Stimulated activated naive CD8-positive, alpha-beta T cell treated with anti-CD3 and anti-CD28 coated beads, Interleukin-15, Interleukin-2, amounts not matched to agents 100 ng/mL and 50 ng/mL, for 24 hours (primary cell): ENCODE data around the gene MGST3.
"Not testable (repeated sequence)": the region's sequence is repeated elsewhere in the genome, so short reads cannot be mapped to it uniquely, and the experiment has no call there.

ENCODE experiments used
- H3K27ac Mint-ChIP-seq: one replicate; pipeline ENCODE4 v1.8.0; 2021; ENCODE audit warnings: mild to moderate bottlenecking, mixed read lengths
- H3K27me3 Mint-ChIP-seq: one replicate; pipeline ENCODE4 v1.8.0; 2021; ENCODE audit warnings: mixed read lengths
- H3K36me3 Mint-ChIP-seq: one replicate; pipeline ENCODE4 v1.8.0; 2021; ENCODE audit warnings: low read depth, mixed read lengths
- H3K4me1 Mint-ChIP-seq: one replicate; pipeline ENCODE4 v1.8.0; 2021; ENCODE audit warnings: low read depth, mixed read lengths
- H3K4me3 Mint-ChIP-seq: one replicate; pipeline ENCODE4 v1.8.0; 2021; ENCODE audit warnings: mild to moderate bottlenecking, mixed read lengths
- H3K9me3 Mint-ChIP-seq: one replicate; pipeline ENCODE4 v1.8.0; 2021; ENCODE audit warnings: mixed read lengths

The MGST3 gene

GRCh38 chr1:165688046-165688445 lies 57.0 kb downstream of the MGST3 start:
- H3K9me3 Mint-ChIP-seq: no peaks in the 10 kb centered on the region
- peaks cover 53% of the 10 kb centered on the region for H3K4me1 Mint-ChIP-seq
- H3K36me3 Mint-ChIP-seq: peaks cover 58% of the 10 kb centered on the region
- H3K27ac Mint-ChIP-seq: no peak overlapping the region
- H3K4me3 Mint-ChIP-seq: no peak overlapping the region
- H3K27me3 Mint-ChIP-seq: no peaks in the 10 kb centered on the region

DNA sequence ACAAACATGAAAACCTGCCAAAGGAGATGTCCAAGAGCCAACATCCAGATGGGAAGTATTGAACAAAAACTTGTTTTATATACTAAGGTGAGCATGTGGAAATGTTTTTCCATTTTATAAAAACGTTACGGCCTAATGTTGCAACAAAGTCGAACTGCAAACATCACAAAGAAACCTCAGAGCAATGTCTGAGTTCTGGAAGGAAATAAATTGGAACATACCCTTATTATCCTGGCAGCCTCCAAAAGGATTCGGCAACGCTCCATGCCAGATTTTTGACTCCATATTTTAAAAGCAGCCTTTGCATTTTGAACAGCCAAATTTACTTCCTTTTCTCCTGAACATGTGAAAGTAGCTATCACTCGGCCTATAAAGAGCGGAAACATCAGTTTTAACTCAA lies 64.0 kb downstream of the MGST3 start:
- Mint-ChIP-seq H3K4me1 (peaks cover 43% of the 10 kb centered on the region), H3K4me3 (peak overlapping the region; percentile 17), H3K9me3 (no peaks in the 10 kb centered on the region), H3K27me3 (no peaks in the 10 kb centered on the region), H3K27ac (no peak overlapping the region), H3K36me3 (peaks cover 40% of the 10 kb centered on the region)

DNA sequence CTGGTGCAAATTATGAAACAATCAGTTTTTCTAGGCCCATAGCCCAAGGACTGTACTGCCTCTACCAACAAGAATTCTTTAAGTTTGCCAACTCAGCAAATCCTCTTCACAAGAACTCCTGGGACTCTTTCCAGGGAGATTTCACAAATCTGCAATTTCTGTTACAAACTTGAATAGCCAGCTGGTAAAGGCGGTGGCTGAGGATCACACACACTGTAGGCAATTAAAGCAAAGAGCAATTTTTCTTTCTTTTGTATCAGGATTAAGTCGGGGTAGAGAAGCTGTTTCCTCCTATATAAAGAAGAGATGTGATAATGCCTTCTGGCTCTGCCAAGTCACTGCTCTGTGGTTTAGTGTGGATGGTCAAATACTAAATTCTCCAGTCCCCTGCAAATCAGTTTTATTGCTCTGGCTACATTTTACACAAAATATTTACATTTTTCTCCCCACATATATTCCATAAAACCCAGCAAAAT lies 65.6 kb downstream of the MGST3 start:
- H3K27me3 Mint-ChIP-seq: no peaks in the 10 kb centered on the region
- H3K4me1 Mint-ChIP-seq: peaks cover 35% of the 10 kb centered on the region
- H3K27ac Mint-ChIP-seq: no peak overlapping the region
- no peaks in the 10 kb centered on the region for H3K9me3 Mint-ChIP-seq
- peak overlapping the region; percentile 98 for H3K4me3 Mint-ChIP-seq
- H3K36me3 Mint-ChIP-seq: peaks cover 33% of the 10 kb centered on the region

DNA sequence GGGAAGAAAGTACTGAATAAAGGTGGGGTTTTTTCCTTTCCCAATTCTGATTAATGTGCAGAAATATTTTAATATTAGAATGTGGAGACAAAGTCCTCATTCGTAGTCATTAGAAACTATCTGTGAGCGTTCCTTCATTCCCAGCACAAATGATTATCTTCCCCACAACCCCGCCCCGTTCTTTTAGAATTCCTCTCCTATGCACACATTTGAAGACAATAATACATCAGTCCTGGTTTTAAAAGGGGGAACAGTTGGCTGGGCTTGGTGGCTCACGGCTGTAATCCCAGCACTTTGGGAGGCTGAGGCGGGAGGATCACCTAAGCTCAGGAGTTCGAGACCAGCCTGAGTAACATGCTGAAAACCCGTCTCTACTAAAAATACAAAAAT lies 66.5 kb downstream of the MGST3 start:
- Mint-ChIP-seq H3K4me3 (peak overlapping the region; percentile 98), H3K27ac (peak overlapping the region; percentile 94), H3K4me1 (peaks cover 29% of the 10 kb centered on the region), H3K27me3 (no peaks in the 10 kb centered on the region), H3K9me3 (no peaks in the 10 kb centered on the region), H3K36me3 (peaks cover 24% of the 10 kb centered on the region)

- Mint-ChIP-seq H3K4me3 (peak within 1 kb of the TSS; percentile 98), H3K4me1 (peaks cover 29% of the 10 kb centered on the region), H3K27ac (peak within 1 kb of the TSS; percentile 95), H3K36me3 (peaks cover 23% of the 10 kb centered on the region), H3K9me3 (no peaks in the 10 kb centered on the region), H3K27me3 (no peaks in the 10 kb centered on the region)
Measured at GRCh38 chr1:165697881-165698760, 67.1 kb downstream of the MGST3 start, which contains the start of gene ALDH9A1. TSS of gene ALDH9A1 (minus strand) at chr1:165698562. CDS start at chr1:165698558, 4 bp downstream.

DNA sequence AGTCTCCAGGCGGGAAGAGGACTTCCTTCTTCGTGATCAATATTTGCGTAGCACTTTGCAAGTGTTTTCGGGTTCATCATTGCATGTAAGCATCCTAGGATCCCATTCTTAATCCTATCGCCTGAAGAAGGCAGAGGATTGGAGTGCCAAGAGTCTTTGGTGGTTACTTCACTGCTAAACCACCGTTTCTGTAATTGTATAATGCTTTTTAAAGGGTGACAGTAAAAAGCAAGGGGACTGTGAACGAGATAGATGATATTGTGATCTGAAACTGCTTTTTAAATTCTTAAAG lies 67.7 kb downstream of the MGST3 start:
- H3K27me3 Mint-ChIP-seq: no peaks in the 10 kb centered on the region
- peaks cover 29% of the 10 kb centered on the region for H3K4me1 Mint-ChIP-seq
- H3K9me3 Mint-ChIP-seq: no peaks in the 10 kb centered on the region
- peak overlapping the region; percentile 95 for H3K27ac Mint-ChIP-seq
- H3K36me3 Mint-ChIP-seq: peaks cover 17% of the 10 kb centered on the region
- H3K4me3 Mint-ChIP-seq: peak overlapping the region; percentile 98

DNA sequence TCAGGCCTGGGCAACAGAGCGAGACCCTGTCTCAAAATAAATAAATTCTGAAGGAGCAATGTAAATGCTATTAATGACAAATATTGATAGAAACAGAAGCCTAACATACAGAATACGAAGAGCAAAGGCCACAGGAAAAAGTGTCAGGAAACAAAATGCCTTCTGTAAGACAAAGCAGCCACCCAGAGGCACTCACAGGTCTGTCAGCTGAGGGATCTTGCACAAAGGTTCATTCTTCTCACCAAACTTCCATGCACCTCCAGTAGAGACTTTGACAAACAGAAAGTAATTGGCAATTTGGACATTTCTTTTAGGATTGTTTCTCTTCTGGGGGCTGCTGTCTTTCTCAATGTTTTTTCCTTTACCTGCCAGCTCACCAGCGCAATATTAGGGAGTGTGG lies 68.5 kb downstream of the MGST3 start:
- H3K9me3 Mint-ChIP-seq: no peaks in the 10 kb centered on the region
- peaks cover 9% of the 10 kb centered on the region for H3K36me3 Mint-ChIP-seq
- peaks cover 29% of the 10 kb centered on the region for H3K4me1 Mint-ChIP-seq
- H3K4me3 Mint-ChIP-seq: peak overlapping the region; percentile 37
- no peaks in the 10 kb centered on the region for H3K27me3 Mint-ChIP-seq
- H3K27ac Mint-ChIP-seq: no peak overlapping the region

DNA sequence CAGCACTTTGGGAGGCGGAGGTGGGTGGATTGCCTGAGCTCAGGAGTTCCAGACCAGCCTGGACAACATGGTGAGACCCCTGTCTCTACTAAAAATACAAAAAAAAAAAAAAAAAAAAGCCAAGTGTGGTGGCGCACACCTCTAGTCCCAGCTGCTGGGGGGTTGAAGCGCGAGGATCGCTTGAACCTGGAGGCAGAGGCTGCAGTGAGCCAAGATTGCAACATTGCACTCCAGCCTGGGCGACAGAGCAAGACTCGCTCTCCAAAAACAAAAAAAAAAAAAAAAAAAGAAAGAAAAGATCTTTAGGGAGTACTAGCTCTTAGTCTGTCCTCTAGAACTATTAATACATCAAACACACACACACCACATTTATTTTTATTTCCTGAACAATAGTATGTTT lies 70.9 kb downstream of the MGST3 start:
- H3K4me3 Mint-ChIP-seq, H3K27ac Mint-ChIP-seq, H3K36me3 Mint-ChIP-seq, H3K9me3 Mint-ChIP-seq: not testable (repeated sequence)
- Mint-ChIP-seq H3K27me3 (peaks cover 11% of the 10 kb centered on the region), H3K4me1 (peaks cover 11% of the 10 kb centered on the region)

DNA sequence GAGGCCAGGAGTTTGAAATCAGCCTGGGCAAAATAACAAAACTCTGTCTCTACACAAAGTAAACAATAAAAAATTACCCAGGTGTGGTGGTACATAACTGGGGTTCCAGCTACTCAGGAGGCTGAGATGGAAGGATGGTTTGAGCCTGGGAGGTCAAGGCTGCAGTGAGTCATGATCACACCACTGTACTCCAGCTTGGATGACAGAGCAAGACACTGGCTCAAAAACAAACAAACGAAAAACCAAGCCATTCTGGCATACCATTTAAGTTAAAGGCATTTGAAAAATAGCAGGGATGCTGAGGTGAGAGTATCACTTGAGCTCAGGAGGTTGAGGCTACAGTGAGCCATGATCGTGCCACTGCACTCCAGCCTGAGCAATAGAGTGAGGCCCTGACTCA lies 72.6 kb downstream of the MGST3 start:
- no peak overlapping the region for H3K4me3 Mint-ChIP-seq
- H3K36me3 Mint-ChIP-seq: no peaks in the 10 kb centered on the region
- H3K27ac Mint-ChIP-seq: no peak overlapping the region
- H3K27me3 Mint-ChIP-seq: peaks cover 18% of the 10 kb centered on the region
- peaks cover 3% of the 10 kb centered on the region for H3K4me1 Mint-ChIP-seq
- H3K9me3 Mint-ChIP-seq: no peaks in the 10 kb centered on the region
